HG03432 (cell line): ENCODE results near the gene USF2.
"Not testable (repeated sequence)": the region's sequence is repeated elsewhere in the genome, so short reads cannot be mapped to it uniquely, and the experiment has no call there.

ENCODE experiments used
- ATAC-seq: cut with Tn5 transposase; IDR thresholded peaks from one replicate; pipeline ENCODE4 v1.9.1; 2021; ENCODE audit warnings: mild to moderate bottlenecking, moderate library complexity; ENCODE audit not compliant: unreplicated experiment

USF2 gene

DNA sequence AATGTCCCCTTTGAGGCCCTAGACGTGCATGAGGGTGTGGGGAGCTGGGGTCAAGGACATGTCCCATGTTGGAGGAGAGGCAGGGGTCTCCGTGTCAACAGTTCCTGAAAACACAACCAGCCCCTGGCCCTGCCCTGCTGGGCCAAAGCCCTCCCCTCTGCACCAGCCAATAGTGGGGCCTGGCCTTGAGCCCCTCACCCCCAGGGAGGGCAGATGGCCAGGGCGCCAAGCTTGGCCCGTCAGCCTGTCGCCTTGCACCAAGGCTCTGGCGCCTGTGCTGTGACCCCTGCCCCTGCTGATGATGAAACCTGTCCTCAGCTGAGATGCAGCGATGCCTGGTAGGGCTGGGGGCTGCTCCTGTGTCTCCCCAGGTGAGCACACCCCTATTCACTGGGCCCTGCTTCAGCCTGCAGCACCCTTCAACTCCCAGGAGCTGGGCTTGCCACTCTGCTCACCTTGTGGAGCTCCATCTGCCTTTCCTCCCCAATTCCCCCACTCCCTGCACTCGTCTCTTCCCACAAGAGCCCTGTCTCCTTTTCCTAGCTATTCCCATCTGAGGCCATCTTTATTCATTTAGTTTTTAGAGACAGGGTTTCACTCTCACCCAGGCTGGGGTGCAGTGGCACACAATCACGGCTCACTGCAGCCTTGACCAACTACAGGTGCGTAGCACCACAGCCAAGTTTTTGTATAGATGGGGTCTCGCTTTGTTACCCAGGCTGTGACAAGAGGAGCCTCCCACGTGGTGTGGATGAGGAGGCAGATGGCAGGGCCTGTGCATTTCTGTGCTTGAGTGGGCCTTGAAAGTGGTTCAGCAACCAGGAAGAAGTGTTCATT, 11.4 kb downstream of the USF2 start:
- no peak for ATAC-seq

DNA sequence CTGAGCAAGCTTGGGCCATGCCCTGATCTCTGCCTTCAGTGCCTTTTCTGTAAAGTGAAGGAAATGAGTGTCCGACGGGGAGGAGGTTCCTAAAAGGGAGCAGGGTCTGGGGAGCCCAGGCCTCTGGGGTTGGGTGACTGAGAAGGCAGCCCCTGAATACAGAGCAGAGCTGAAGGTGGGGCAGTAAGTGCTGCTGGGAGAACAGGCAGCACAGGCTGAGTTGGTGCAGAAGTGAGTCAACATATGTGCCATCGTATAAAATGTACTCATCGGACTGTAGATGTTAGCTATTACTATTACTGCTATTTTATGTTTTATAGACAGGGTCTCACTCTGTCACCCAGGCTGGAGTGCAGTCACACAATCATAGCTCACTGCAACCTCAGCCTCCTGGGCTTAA, 12.5 kb downstream of the USF2 start:
- ATAC-seq: no peak

GRCh38 chr19:35284153-35285094, 15.7 kb downstream of the USF2 start:
- no peak for ATAC-seq

DNA sequence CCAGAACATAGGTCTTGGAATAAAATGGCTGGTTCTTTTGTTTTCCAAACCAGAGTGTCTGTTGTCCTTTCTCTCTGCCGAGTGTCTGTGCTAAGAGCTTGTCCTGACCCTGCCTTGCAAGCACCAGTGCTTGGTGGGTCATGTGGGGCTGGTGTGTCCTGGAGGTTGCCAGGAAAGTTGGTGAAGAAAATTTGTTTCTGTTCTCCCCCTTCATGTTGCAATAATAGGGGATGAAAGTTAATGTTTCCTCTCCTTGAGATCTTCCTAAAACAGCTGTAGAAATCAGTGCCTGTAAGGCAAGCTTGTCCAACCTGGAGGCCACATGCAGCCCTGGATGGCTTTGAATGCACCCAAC, 16.3 kb downstream of the USF2 start:
- no peak for ATAC-seq

GRCh38 chr19:35285465-35285864, 16.7 kb downstream of the USF2 start:
- not testable (repeated sequence) for ATAC-seq

DNA sequence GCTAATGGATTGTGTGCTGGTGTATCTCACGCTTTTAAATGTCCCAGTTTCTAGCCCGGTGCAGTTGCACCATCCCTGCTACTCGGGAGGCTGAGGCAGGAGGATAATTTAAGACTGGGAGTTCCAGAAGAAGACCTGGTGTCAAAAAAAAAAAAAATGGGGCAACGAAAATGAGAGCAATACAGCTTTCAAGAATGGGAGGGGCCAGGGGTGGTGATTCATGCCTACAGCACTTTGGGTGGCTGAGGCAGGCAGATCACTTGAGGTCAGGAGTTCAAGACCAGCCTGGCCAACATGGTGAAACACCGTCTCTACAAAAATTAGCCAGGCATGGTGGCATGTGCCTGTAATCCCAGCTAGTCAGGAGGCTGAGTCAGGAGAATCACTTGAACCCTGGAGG, 17.3 kb downstream of the USF2 start:
- ATAC-seq: not testable (repeated sequence)

- no peak for ATAC-seq
Measured at GRCh38 chr19:35287713-35288112, 19.0 kb downstream of the USF2 start.

- no peak for ATAC-seq
Measured at GRCh38 chr19:35288331-35288730, 19.6 kb downstream of the USF2 start.

DNA sequence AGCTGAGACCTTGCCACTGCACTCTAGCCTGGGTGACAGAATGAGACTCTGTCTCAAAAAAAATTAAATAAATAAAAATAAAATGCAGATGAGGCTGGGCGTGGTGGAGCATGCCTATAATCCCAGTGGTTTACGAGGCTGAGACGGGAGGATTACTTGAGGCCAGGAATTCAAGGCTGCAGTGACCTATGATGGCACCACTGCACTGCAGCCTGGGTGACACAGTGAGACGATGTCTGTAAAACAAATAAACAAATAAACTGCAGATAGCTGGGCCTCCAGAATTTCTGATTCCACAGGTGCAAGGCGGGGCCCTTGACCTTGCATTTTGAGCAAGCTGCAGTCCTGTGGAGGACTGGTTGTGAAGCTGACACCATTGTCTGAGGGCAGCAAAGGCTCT, 20.1 kb downstream of the USF2 start:
- ATAC-seq: no peak

DNA sequence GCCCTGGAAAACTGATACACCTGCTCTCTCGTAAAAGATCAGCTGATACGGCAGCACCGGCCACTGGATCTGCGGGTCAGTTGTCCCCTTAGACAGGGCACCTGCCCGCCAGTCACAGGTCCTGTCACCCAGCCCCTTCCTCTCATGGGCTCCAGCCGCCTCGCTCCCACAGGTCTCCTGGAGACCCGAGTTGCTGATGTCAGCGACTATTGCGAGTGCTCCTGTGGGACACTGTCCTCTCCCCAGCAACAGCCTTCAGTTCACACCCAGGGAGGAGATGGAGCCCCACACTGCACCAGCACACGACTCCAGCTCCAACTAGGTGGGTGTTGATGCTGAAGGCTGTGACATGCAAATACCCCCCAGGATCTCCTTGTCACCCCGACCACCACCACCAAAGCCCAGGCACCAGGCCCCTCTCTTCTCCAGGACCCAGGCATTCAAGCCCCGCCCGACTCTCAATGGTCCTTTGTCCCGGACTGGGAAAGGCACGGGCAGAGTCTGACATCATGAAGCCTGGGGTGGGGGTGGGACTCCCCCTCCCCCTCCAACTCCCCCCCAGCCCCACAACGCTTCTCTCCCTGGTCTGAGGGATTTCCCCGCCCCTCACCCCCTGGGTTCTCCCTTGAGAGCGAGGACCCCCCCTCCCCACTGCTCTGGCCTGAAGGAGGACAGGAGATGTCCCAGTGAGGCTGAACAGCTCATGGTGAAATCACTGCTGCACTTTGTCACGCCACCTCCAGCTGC, 21.8 kb downstream of the USF2 start:
- no peak for ATAC-seq

DNA sequence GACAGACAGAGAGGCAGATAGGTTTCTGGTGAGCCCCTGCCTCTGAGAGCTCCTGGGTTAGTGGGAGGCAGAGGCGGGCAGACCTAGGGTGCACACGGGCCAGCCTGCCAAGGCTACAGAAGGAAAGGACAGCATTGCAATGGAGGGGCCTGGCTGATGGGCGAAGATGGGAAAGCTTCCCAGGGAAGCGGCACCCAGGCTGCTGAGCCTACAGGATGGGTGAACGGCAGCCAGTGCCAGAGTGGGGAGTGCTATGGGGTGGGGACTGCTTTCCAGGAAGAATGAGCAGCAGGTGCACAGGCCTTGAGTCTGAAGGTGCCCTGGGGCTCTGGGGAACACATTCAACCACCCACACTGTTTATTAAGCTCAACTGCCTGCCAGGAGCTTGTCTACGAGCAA, 22.5 kb downstream of the USF2 start:
- ATAC-seq: no peak

- no peak for ATAC-seq
Measured at GRCh38 chr19:35291916-35292315, 23.2 kb downstream of the USF2 start, which contains the start of gene MAG. Gene MAG (plus strand): TSS chr19:35292161. CDS start chr19:35295409, 3,248 bp downstream.

GRCh38 chr19:35292421-35293362, 23.9 kb downstream of the USF2 start:
- ATAC-seq: no peak

DNA sequence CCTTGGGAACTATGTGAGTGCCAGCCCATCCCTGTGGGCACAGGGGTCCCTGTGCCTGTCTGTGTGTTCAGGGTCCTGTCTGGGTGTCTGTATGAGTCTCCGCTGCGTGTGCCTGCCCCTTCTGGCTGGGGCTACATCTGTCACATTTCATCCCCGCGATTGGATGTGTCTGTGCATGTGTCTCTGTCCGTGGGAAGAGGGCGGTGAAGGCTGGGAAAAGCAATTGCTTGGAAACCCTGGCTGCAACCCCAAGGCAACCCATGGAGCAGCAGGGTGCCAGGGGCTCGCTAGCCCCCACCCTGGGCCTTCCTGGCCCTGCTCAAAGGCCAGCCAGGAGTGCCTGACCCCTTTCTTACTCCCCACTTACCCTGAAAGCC, 24.6 kb downstream of the USF2 start:
- no peak for ATAC-seq

DNA sequence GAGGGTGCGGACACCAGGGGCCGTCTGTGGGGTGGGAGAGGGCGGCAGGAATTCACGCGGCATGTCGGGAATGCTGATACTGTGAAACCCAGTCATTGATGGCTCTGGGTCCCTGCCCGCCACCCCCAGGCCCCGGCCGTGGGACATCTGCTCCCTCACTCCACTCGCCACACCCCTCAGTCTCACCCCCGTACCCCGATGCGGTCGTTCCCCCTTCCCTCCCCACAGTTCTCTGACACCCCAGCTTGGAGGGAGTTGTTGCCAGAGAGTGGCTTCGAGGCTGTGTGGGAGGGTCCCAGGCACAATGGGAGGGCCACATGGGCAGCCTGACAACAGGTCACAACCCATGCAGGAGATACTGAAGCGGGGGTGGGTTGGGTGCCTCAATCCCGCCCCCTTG, 25.0 kb downstream of the USF2 start:
- no peak for ATAC-seq

DNA sequence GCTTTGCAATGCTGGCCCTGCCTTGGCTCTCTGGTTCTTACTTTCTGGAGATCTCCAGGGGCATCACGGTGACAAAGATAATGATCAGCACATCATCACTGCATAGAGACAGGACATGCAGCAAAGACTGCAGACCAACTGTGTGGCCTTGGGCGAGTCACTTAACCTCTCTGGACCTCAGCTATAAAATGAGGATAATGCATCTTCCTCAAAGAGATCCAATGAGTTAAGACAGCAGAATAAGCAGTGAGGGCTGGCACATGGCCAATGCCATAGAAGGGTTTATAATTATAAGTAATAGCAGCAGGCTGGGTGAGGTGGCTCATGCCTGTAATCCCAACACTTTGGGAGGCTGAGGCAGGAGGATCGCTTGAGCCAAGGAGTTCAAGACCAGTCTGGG, 25.6 kb downstream of the USF2 start:
- no peak for ATAC-seq

- ATAC-seq: no peak
Measured at GRCh38 chr19:35294859-35295791, 26.4 kb downstream of the USF2 start.

DNA sequence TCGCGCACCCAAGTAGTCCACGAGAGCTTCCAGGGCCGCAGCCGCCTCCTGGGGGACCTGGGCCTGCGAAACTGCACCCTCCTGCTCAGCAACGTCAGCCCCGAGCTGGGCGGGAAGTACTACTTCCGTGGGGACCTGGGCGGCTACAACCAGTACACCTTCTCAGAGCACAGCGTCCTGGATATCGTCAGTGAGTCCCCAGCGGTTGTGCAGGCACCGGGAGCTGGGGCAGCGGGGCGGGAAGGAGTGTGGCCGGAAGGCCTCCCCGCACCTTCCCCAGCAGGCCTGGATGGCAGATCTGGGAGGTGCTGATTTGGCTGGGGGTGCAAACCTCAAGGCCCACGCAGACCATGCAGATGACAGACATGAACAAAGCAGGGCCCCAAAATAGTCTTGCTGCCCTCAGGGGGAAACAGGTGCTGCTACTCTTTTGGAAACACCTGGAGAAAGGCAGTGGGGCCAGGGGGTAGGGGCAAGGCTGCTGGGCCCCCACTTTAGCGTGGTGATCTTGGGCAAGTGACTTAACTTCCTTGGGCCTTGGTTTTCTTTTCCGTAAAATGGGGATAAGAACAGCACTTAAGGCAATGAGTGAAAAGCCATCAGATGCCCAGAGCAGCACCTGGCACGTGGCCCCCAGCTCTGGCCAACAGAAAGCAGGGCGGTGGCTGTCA, 27.2 kb downstream of the USF2 start:
- ATAC-seq: no peak
